NCI-H524 treated with DMSO at 0.1 percent for 48 hours (cell line): ENCODE results near the gene IFT172.
"Not testable (repeated sequence)": the region's sequence is repeated elsewhere in the genome, so short reads cannot be mapped to it uniquely, and the experiment has no call there.

Source experiments
- DNase-seq: peaks from one replicate; lab custom pipeline; 2025; lab: John Stamatoyannopoulos, UW

Gene IFT172, protein sequence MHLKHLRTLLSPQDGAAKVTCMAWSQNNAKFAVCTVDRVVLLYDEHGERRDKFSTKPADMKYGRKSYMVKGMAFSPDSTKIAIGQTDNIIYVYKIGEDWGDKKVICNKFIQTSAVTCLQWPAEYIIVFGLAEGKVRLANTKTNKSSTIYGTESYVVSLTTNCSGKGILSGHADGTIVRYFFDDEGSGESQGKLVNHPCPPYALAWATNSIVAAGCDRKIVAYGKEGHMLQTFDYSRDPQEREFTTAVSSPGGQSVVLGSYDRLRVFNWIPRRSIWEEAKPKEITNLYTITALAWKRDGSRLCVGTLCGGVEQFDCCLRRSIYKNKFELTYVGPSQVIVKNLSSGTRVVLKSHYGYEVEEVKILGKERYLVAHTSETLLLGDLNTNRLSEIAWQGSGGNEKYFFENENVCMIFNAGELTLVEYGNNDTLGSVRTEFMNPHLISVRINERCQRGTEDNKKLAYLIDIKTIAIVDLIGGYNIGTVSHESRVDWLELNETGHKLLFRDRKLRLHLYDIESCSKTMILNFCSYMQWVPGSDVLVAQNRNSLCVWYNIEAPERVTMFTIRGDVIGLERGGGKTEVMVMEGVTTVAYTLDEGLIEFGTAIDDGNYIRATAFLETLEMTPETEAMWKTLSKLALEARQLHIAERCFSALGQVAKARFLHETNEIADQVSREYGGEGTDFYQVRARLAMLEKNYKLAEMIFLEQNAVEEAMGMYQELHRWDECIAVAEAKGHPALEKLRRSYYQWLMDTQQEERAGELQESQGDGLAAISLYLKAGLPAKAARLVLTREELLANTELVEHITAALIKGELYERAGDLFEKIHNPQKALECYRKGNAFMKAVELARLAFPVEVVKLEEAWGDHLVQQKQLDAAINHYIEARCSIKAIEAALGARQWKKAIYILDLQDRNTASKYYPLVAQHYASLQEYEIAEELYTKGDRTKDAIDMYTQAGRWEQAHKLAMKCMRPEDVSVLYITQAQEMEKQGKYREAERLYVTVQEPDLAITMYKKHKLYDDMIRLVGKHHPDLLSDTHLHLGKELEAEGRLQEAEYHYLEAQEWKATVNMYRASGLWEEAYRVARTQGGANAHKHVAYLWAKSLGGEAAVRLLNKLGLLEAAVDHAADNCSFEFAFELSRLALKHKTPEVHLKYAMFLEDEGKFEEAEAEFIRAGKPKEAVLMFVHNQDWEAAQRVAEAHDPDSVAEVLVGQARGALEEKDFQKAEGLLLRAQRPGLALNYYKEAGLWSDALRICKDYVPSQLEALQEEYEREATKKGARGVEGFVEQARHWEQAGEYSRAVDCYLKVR (N-terminal part only)

GRCh38 chr2:27489498-27490397, at the start of gene IFT172:
IFT172 (minus strand) TSS chr2:27489743; CDS start chr2:27489653, 90 bp downstream.
- DNase-seq: peak; percentile 95

GRCh38 chr2:27538839-27539450, 49.4 kb upstream of the IFT172 start:
- DNase-seq: not testable (repeated sequence)

DNA sequence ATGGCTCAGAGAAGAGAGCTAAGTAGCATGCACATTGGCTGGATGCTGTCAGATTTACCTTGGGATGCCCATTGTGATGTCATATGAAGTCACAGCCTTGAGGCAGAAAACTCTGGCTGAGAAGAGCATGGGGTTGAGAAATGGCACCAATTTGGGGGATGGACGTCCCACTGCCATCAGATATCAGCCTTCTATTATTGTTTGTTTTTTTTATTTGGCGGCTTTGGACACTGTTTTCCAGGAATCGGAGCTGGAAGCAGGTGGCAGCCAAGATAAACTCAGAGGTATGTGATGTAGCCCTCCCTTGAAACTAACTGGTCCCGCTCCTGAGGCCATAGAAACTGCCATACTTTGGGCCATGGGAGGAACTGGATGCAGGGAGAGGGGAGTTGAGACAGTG, 47.7 kb upstream of the IFT172 start:
- no peak for DNase-seq

- no peak for DNase-seq
These were observed 42.4 kb upstream of the IFT172 start for GRCh38 chr2:27531983-27532382.

DNA sequence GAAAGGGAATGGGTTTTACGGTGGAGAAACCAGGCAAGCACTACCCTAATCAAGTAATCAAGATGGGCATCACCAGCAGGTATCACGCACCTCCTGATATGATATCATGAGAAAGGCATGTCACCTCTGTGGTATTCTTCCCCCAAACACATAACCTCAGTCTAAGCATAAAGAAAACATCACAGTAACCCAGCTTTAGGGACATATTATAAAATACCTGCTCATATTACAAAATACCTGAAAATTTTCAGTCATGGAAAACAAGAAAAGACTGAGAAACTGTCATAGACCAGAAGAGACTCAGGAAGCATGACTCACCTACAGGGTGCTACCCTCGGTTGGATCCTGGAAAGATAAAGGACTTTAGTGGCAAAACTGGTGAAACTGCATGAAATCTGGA, 37.6 kb upstream of the IFT172 start:
- DNase-seq: no peak

GRCh38 chr2:27522400-27522945, 32.9 kb upstream of the IFT172 start:
- no peak for DNase-seq

DNA sequence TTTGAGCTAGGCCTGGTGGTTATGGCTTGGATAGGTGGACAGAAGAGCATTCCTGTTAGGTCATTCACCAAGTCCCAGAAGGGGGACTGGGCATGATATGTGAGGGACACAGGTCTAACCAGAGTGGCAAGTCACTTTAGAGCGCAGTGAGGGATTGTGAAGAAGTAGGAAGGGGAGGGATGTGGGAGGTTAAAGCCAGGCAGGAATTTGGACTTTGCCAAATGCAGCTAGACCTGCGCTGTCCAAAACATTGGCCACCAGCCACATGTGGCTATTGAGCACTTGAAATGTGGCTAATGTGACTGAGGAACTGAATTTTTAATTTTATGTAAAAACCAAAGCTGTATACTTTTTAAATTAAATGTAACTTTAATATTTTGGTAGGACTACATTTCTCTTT, 30.8 kb upstream of the IFT172 start:
- DNase-seq: no peak

GRCh38 chr2:27518782-27519113, 29.2 kb upstream of the IFT172 start:
- no peak for DNase-seq

- no peak for DNase-seq
These were observed 28.7 kb upstream of the IFT172 start for GRCh38 chr2:27518113-27518781.

DNA sequence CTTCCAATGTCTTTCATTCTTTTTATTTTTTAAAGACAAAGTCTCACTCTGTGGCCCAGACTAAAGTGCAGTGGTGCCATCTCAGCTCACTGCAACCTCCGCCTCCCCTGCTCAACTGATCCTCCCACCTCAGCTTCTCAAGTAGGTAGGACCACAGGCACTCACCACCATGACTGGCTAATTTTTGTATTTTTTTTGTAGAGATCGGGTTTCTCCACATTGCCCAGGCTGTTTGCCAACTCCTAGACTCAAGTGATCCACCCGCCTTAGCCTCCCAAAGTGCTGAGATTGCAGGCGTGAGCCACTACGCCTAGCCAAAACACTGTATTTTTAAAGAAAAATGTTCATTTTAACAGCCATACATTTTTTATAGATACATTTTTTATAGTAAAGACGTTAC, 19.8 kb upstream of the IFT172 start:
- no peak for DNase-seq

DNA sequence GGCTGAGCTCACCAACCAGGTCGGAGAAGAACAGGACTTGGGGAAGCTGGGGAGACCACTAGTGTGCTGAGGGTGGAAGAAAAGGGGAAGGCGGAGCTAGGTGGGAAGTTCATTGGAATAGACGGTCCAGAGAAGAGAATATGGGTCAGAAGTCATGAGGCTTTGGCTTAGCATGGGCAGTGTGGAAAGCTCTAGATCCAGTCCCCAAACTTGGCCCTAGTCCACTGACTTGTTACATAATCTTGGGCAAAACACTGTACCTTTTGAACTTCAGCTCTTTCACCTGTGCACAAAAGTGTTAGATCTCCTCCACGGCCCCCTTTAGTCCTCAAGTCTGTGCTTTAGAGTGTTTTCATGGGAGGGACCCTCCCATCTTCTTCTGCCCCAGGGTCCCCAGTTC, 17.8 kb upstream of the IFT172 start:
- DNase-seq: no peak

GRCh38 chr2:27506587-27506986, 17.0 kb upstream of the IFT172 start:
- no peak for DNase-seq

GRCh38 chr2:27502142-27502541, 12.6 kb upstream of the IFT172 start:
- no peak for DNase-seq

DNA sequence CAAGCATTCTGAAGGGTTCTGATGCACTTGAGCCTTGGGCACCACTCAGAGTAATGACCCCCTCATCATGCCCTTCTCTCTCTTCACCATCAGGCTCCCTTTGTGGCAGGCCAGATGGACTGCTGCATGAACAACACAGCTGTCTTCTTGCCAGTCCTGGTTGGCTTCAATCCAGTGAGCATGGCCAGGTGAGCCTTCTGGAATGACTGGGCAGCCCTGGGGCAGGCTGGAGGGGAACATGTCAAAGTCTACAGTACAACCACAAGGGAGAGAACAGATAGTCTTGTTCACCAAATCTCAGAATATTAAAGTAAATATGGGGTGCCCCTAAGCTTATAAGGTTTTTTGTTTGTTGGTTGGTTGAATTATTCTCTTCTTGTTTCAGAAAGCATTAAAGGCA, 11.5 kb upstream of the IFT172 start:
- no peak for DNase-seq

DNA sequence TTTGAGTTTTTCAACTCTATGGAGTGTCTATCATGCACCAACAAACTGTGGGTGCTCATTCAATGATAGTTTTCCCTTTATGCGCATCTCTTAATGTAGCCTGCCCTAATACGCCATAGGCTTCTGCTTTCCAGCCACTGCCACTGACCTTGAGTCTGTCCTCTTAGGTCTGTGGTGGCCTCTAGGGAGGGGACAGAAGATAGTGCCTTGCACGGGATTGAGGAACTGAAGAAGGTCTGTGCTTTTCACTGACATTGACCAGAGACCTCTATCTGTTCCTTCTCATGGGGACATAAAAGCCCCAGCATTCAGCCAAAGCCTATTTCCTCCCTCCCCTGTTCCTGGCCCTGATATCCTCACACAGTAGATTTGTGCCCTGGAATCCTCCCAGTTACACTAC, 9.4 kb upstream of the IFT172 start:
- no peak for DNase-seq

DNA sequence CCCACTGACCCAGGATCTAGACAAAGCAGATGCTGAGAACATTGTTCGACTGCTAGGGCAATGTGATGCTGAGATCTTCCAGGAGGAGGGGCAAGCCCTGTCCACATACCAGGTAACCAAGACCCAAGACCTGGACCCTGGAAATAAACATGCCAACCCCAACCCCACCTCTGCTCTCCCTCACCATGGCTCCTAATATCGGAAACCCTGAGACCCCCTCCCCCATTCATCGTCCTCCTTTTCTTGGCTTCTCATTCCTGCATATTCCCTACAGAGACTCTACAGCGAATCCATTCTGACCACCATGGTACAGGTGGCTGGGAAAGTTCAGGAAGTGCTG, 7.7 kb upstream of the IFT172 start:
- DNase-seq: no peak

- no peak for DNase-seq
These were observed 7.1 kb upstream of the IFT172 start, which contains the start of gene GCKR for GRCh38 chr2:27496357-27497287. GCKR (plus strand) TSS chr2:27496839; CDS start chr2:27496905, 66 bp downstream.

DNA sequence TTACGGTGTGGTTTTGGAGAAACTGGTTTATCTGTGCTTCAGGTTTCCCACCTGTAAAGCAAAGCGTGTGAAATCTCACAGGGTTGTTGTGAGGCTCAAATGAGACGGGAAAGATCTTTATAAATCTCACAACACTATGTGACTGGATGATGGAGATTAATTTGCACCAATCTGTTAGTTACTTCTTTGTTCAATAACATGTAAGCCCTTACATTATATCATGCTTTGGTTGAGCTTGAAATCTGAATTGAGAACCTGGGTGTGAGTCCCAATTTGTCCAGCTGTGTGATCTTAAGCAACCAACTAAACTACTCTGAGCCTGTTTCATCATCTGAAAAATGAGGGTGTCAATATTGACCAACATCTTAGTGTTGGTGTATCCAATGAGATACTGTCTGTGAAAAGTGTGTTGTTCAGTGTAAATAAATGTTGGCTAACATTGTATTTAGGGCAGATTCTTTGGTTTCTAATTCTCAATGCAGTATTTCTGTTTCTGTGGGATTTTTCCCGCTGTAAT, 6.4 kb upstream of the IFT172 start:
- no peak for DNase-seq
